ENCODE results near the gene TRIM13. TPM values are rescaled to one million over a fixed set of nuclear protein-coding genes. Genes with fewer than 3 reads are reported as not detected.
"Not testable (repeated sequence)": the region's sequence is repeated elsewhere in the genome, so short reads cannot be mapped to it uniquely, and the experiment has no call there.

The TRIM13 gene, protein sequence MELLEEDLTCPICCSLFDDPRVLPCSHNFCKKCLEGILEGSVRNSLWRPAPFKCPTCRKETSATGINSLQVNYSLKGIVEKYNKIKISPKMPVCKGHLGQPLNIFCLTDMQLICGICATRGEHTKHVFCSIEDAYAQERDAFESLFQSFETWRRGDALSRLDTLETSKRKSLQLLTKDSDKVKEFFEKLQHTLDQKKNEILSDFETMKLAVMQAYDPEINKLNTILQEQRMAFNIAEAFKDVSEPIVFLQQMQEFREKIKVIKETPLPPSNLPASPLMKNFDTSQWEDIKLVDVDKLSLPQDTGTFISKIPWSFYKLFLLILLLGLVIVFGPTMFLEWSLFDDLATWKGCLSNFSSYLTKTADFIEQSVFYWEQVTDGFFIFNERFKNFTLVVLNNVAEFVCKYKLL
- polyA plus RNA-seq = 27.6 TPM

- H3K27ac Mint-ChIP-seq = peak within 1 kb of the TSS; percentile 89 to 96 (median 94)
- peak within 1 kb of the TSS; percentile 89 to 96 (median 95) for H3K4me3 Mint-ChIP-seq
- no peaks in the 10 kb centered on the region for H3K36me3 Mint-ChIP-seq
- no peaks in the 10 kb centered on the region for H3K27me3 Mint-ChIP-seq
- H3K9me3 Mint-ChIP-seq = no peaks in the 10 kb centered on the region
- peaks cover 27 to 49% (median 40%) of the 10 kb centered on the region in 3 donors for H3K4me1 Mint-ChIP-seq
Observed at GRCh38 chr13:49996951-49997895, at the start of gene TRIM13. Gene TRIM13, plus strand, starts transcription at chr13:49997042. Its CDS starts 14,899 bp downstream, at chr13:50011941.

DNA sequence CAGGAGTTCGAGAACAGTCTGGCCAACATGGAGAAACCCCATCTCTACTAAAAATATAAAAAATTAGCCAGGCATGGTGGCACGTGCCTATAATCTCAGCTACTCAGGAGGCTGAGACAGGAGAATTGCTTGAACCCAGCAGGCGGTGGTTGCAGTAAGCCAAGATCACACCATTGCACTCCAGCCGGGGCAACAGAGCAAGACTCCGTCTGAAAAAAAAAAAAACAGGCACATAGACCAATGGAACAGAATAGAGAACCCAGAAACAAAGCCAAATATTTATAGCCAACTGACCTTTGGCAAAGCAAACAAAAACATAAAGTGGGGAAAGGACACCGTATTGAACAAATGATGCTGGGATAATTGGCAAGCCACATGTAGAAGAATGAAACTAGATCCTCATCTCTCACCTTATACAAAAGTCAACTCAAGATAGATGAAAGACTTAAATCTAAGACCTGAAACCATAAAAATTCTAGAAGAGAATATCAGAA lies 48.0 kb upstream of the TRIM13 start:
- peaks cover 15% of the 10 kb centered on the region for H3K36me3 Mint-ChIP-seq
- not testable (repeated sequence) for H3K4me3 Mint-ChIP-seq, H3K27ac Mint-ChIP-seq, H3K9me3 Mint-ChIP-seq, H3K4me1 Mint-ChIP-seq, H3K27me3 Mint-ChIP-seq

GRCh38 chr13:49951754-49952535 lies 44.9 kb upstream of the TRIM13 start:
- no peak overlapping the region for H3K27ac Mint-ChIP-seq
- H3K4me3 Mint-ChIP-seq = no peak overlapping the region
- H3K27me3 Mint-ChIP-seq = no peaks in the 10 kb centered on the region
- peaks cover 6% of the 10 kb centered on the region for H3K36me3 Mint-ChIP-seq
- H3K4me1 Mint-ChIP-seq = no peaks in the 10 kb centered on the region
- H3K9me3 Mint-ChIP-seq = no peaks in the 10 kb centered on the region

DNA sequence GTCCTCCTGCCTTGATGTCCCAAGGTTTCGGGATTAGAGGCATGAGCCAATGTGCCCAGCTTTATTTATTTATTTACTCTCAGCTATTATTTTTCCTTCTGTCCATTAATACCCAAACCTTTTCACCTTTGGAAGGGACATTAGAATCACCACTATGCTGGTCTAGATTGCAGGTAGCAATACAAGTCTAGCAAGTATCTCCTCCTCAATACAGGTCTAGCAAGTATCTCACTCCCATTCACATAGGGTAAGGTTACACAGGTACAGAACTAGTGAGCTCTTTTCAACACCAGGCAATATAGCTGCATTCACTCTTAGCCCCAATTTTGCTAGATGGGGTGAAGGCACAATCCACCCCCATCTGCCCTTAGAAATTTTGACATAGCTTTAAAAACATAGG lies 43.3 kb upstream of the TRIM13 start:
- Mint-ChIP-seq H3K4me3 (no peak overlapping the region), H3K36me3 (peaks cover 2% of the 10 kb centered on the region), H3K4me1 (no peaks in the 10 kb centered on the region), H3K27me3 (no peaks in the 10 kb centered on the region), H3K27ac (no peak overlapping the region), H3K9me3 (no peaks in the 10 kb centered on the region)

GRCh38 chr13:49954674-49955455 lies 42.0 kb upstream of the TRIM13 start:
- Mint-ChIP-seq H3K36me3 (peaks cover 1% of the 10 kb centered on the region), H3K4me1 (no peaks in the 10 kb centered on the region), H3K27ac (no peak overlapping the region), H3K9me3 (peaks cover 0 to 1% (median 0%) of the 10 kb centered on the region in 3 donors), H3K27me3 (no peaks in the 10 kb centered on the region), H3K4me3 (no peak overlapping the region)

- Mint-ChIP-seq H3K4me1 (no peaks in the 10 kb centered on the region), H3K27me3 (no peaks in the 10 kb centered on the region), H3K9me3 (peaks cover 0 to 5% (median 4%) of the 10 kb centered on the region in 3 donors), H3K27ac (no peak overlapping the region), H3K36me3 (peaks cover 1% of the 10 kb centered on the region), H3K4me3 (no peak overlapping the region)
Observed at GRCh38 chr13:49956131-49956530, 40.7 kb upstream of the TRIM13 start.

DNA sequence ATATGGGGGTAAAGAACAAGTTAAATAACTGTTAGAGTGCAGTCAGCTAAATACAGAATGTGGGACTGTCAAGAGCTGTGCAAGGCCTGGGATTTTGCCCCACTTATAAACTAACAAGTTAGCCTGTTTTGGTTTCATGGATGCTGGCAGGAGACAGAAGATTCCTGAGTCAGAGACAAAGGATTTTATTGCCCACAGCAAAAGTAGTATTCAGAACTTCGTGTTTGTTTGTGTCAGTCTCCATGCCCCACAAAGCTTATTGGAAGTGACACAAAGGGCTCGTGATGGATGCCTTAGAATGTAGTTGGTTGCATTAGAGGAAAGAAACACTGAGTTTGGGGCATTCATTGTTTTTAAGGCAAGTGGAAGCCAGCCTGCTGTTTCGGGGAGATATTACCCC lies 38.5 kb upstream of the TRIM13 start:
- no peaks in the 10 kb centered on the region for H3K4me1 Mint-ChIP-seq
- no peaks in the 10 kb centered on the region for H3K27me3 Mint-ChIP-seq
- H3K36me3 Mint-ChIP-seq = peaks cover 1% of the 10 kb centered on the region
- H3K4me3 Mint-ChIP-seq = peak overlapping the region in 1 of 4 donors; percentile 1
- peaks cover 9 to 11% (median 10%) of the 10 kb centered on the region in 3 donors for H3K9me3 Mint-ChIP-seq
- H3K27ac Mint-ChIP-seq = no peak overlapping the region

DNA sequence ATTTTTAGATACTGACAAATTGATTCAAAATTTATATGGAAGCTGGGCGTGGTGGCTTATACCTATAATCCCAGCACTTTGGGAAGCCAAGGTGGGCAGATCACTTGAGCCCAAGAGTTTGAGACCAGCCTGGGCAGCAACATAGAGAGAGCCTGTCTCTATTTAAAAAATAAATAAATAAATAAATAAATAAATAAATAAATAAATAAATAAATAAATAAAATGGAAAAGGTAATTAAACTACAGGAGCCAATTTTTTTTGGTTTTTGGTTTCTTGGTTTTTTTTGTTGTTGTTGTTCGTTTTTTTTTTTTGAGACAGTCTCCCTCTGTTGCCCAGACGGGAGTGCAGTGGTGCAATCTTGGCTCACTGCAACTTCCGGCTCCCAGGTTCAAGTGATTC lies 29.4 kb upstream of the TRIM13 start:
- Mint-ChIP-seq H3K4me1 (no peaks in the 10 kb centered on the region), H3K27ac (no peak overlapping the region), H3K36me3 (peaks cover 8% of the 10 kb centered on the region), H3K9me3 (peaks cover 11 to 19% (median 15%) of the 10 kb centered on the region in 3 donors), H3K27me3 (no peaks in the 10 kb centered on the region), H3K4me3 (no peak overlapping the region)

- H3K27ac Mint-ChIP-seq = no peak overlapping the region
- peaks cover 0 to 3% (median 0%) of the 10 kb centered on the region in 3 donors for H3K4me1 Mint-ChIP-seq
- no peaks in the 10 kb centered on the region for H3K9me3 Mint-ChIP-seq
- peaks cover 2% of the 10 kb centered on the region for H3K36me3 Mint-ChIP-seq
- H3K27me3 Mint-ChIP-seq = no peaks in the 10 kb centered on the region
- no peak overlapping the region for H3K4me3 Mint-ChIP-seq
Observed at GRCh38 chr13:49972709-49973108, 24.1 kb upstream of the TRIM13 start.

- H3K4me1 Mint-ChIP-seq = peaks cover 0 to 3% (median 0%) of the 10 kb centered on the region in 3 donors
- no peak overlapping the region for H3K27ac Mint-ChIP-seq
- H3K27me3 Mint-ChIP-seq = no peaks in the 10 kb centered on the region
- no peaks in the 10 kb centered on the region for H3K36me3 Mint-ChIP-seq
- no peak overlapping the region for H3K4me3 Mint-ChIP-seq
- no peaks in the 10 kb centered on the region for H3K9me3 Mint-ChIP-seq
Observed at GRCh38 chr13:49975826-49976225, 21.0 kb upstream of the TRIM13 start.

GRCh38 chr13:49976314-49977258 lies 20.3 kb upstream of the TRIM13 start:
- Mint-ChIP-seq H3K4me1 (peaks cover 0 to 3% (median 0%) of the 10 kb centered on the region in 3 donors), H3K9me3 (no peaks in the 10 kb centered on the region), H3K36me3 (peaks cover under 1% of the 10 kb centered on the region), H3K27me3 (no peaks in the 10 kb centered on the region), H3K4me3 (no peak overlapping the region), H3K27ac (no peak overlapping the region)

DNA sequence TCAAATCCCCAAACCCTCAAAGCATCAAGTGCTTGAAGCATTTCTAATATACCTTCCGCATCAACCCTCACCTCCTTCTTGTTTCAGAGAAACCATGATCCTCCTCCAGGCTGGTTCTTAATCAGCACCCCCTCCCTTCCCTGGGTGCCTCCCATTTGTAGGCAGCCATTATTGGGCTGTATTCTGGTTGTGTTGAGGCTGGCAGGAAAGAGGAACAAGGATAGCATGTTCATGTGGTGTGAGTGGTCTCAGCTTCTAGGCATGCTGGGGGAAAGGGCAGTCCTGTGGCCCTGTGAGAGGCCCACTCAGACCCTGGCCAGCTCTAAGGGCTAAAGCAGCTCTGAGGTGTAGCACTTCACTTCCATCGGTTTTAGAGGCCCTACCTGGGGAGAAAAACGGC lies 18.9 kb upstream of the TRIM13 start:
- H3K27ac Mint-ChIP-seq = no peak overlapping the region
- H3K27me3 Mint-ChIP-seq = no peaks in the 10 kb centered on the region
- H3K9me3 Mint-ChIP-seq = no peaks in the 10 kb centered on the region
- peaks cover 0 to 3% (median 0%) of the 10 kb centered on the region in 3 donors for H3K4me1 Mint-ChIP-seq
- H3K4me3 Mint-ChIP-seq = no peak overlapping the region
- peaks cover 6% of the 10 kb centered on the region for H3K36me3 Mint-ChIP-seq

GRCh38 chr13:49980266-49980665 lies 16.6 kb upstream of the TRIM13 start:
- H3K4me1 Mint-ChIP-seq = peaks cover 0 to 3% (median 0%) of the 10 kb centered on the region in 3 donors
- H3K4me3 Mint-ChIP-seq = no peak overlapping the region
- no peaks in the 10 kb centered on the region for H3K9me3 Mint-ChIP-seq
- H3K36me3 Mint-ChIP-seq = peaks cover 9% of the 10 kb centered on the region
- H3K27ac Mint-ChIP-seq = no peak overlapping the region
- no peaks in the 10 kb centered on the region for H3K27me3 Mint-ChIP-seq
